ENCODE measurements around the gene RIPOR3. TPM values are rescaled to one million over a fixed set of nuclear protein-coding genes. Genes with fewer than 3 reads are reported as not detected.

Gene RIPOR3
- total and polyA plus RNA-seq, 2 donors from 2014 or later: 10.5 to 14.6 TPM

GRCh38 chr20:50674138-50674825, 17.1 kb downstream of the RIPOR3 start:
- H3K4me3 ChIP-seq (ENCODE audit: low read length in 3 of 3): no peak overlapping the region
- peak overlapping the region; percentile 82 to 93 for H3K27ac ChIP-seq (ENCODE audit: low read depth in 2 of 2, low read length in 2 of 2)
- intact Hi-C loops (cut with DNase I): no loop called here
- no peak for FAIRE-seq
- no peak for DNase-seq
- no peaks in the 10 kb centered on the region for H3K27me3 ChIP-seq (ENCODE audit: control insufficient read depth, insufficient read depth, low read length)
- no peaks in the 10 kb centered on the region for H3K9me3 ChIP-seq (ENCODE audit: control insufficient read depth in 2 of 3, insufficient read depth in 1 of 3, low read length in 3 of 3)
- H3K36me3 ChIP-seq (ENCODE audit: control insufficient read depth in 2 of 3, insufficient read depth in 3 of 3, low read length in 3 of 3): no peaks in the 10 kb centered on the region
- H3K9ac ChIP-seq (ENCODE audit: low read length in 3 of 3): peak overlapping the region in 1 of 3 donors; percentile 32
- no peak for TF ChIP-seq CTCF (IDR thresholded peaks at IDR 0.05; ENCODE audit: borderline replicate concordance, extremely low read depth, insufficient read depth)
- H3K4me1 ChIP-seq (ENCODE audit: control insufficient read depth in 2 of 3, insufficient read depth in 2 of 3, low read depth in 1 of 3, low read length in 3 of 3): peaks cover 3 to 57% (median 46%) of the 10 kb centered on the region in 3 donors

GRCh38 chr20:50673466-50674137, 17.7 kb downstream of the RIPOR3 start:
- no peaks in the 10 kb centered on the region for H3K27me3 ChIP-seq (ENCODE audit: control insufficient read depth, insufficient read depth, low read length)
- intact Hi-C loops (cut with DNase I): no loop called here
- no peaks in the 10 kb centered on the region for H3K9me3 ChIP-seq (ENCODE audit: control insufficient read depth in 2 of 3, insufficient read depth in 1 of 3, low read length in 3 of 3)
- TF ChIP-seq CTCF (IDR thresholded peaks at IDR 0.05; ENCODE audit: borderline replicate concordance, extremely low read depth, insufficient read depth): no peak
- peaks cover 3 to 62% (median 46%) of the 10 kb centered on the region in 3 donors for H3K4me1 ChIP-seq (ENCODE audit: control insufficient read depth in 2 of 3, insufficient read depth in 2 of 3, low read depth in 1 of 3, low read length in 3 of 3)
- H3K9ac ChIP-seq (ENCODE audit: low read length in 3 of 3): peak overlapping the region in 1 of 3 donors; percentile 32
- no peaks in the 10 kb centered on the region for H3K36me3 ChIP-seq (ENCODE audit: control insufficient read depth in 2 of 3, insufficient read depth in 3 of 3, low read length in 3 of 3)
- DNase-seq (peak; percentile 84 to 95 (median 88)), FAIRE-seq (no peak)
- peak overlapping the region; percentile 82 to 93 for H3K27ac ChIP-seq (ENCODE audit: low read depth in 2 of 2, low read length in 2 of 2)
- no peak overlapping the region for H3K4me3 ChIP-seq (ENCODE audit: low read length in 3 of 3)

GRCh38 chr20:50673146-50673465, 18.2 kb downstream of the RIPOR3 start:
- H3K27me3 ChIP-seq (ENCODE audit: control insufficient read depth, insufficient read depth, low read length): no peaks in the 10 kb centered on the region
- TF ChIP-seq CTCF (IDR thresholded peaks at IDR 0.05; ENCODE audit: borderline replicate concordance, extremely low read depth, insufficient read depth): no peak
- FAIRE-seq (no peak), DNase-seq (no peak)
- peak overlapping the region in 1 of 3 donors; percentile 29 for H3K9ac ChIP-seq (ENCODE audit: low read length in 3 of 3)
- no peaks in the 10 kb centered on the region for H3K9me3 ChIP-seq (ENCODE audit: control insufficient read depth in 2 of 3, insufficient read depth in 1 of 3, low read length in 3 of 3)
- no peak overlapping the region for H3K4me3 ChIP-seq (ENCODE audit: low read length in 3 of 3)
- H3K36me3 ChIP-seq (ENCODE audit: control insufficient read depth in 2 of 3, insufficient read depth in 3 of 3, low read length in 3 of 3): no peaks in the 10 kb centered on the region
- peak overlapping the region; percentile 82 to 93 for H3K27ac ChIP-seq (ENCODE audit: low read depth in 2 of 2, low read length in 2 of 2)
- peaks cover 3 to 62% (median 46%) of the 10 kb centered on the region in 3 donors for H3K4me1 ChIP-seq (ENCODE audit: control insufficient read depth in 2 of 3, insufficient read depth in 2 of 3, low read depth in 1 of 3, low read length in 3 of 3)
- intact Hi-C loops (cut with DNase I): no loop called here

Data from kidney (tissue), 14 donors.